Fibroblast of villous mesenchyme (primary cell): ENCODE data around the gene SLC7A6. TPM values are rescaled to one million over a fixed set of nuclear protein-coding genes. Genes with fewer than 3 reads are reported as not detected.
A peak's percentile ranks its signal among the peaks of the same experiment; 100 is the strongest.

Experiments used
- DNase-seq: peaks from one replicate; pipeline ENCODE4 v3.0.0-alpha.2; 2010; ENCODE audit warnings: low read depth
- H3K4me3 ChIP-seq: 2 replicates; pipeline ENCODE4 v1.5.1; 2011; ENCODE audit warnings: low read depth, mild to moderate bottlenecking, low read length
- CTCF ChIP-seq: IDR thresholded peaks from 2 replicates; pipeline ENCODE4 v1.5.1; 2012; ENCODE audit warnings: low read depth, mild to moderate bottlenecking, low read length; ENCODE audit not compliant: insufficient read depth
- total RNA-seq: library from RNA; depleted of rRNA; stranded (reverse); fragments of >200 nt; gene quantifications from 2 replicates; pipeline ENCODE4 v1.2.3, GENCODE V29; 2012

The SLC7A6 gene
- total RNA-seq, 1 donor: 49.7 TPM

- TF ChIP-seq CTCF: no peak
- H3K4me3 ChIP-seq: peak overlapping the region; percentile 93
Measured at GRCh38 chr16:68265078-68265920, 973 bp downstream of the SLC7A6 start.

GRCh38 chr16:68267612-68268405, 3.5 kb downstream of the SLC7A6 start:
- no peak for DNase-seq
- no peak for TF ChIP-seq CTCF
- no peak overlapping the region for H3K4me3 ChIP-seq

More at GRCh38 chr16:68265078-68265920, 973 bp downstream of the SLC7A6 start:
- DNase-seq: peak; percentile 82

GRCh38 chr16:68269793-68270192, 5.5 kb downstream of the SLC7A6 start:
- no peak for DNase-seq
- H3K4me3 ChIP-seq: no peak overlapping the region
- no peak for TF ChIP-seq CTCF

GRCh38 chr16:68270353-68270752, 6.0 kb downstream of the SLC7A6 start:
- DNase-seq: no peak
- H3K4me3 ChIP-seq: no peak overlapping the region
- TF ChIP-seq CTCF: no peak

GRCh38 chr16:68272507-68273209, 8.3 kb downstream of the SLC7A6 start:
- no peak for TF ChIP-seq CTCF
- DNase-seq: no peak
- H3K4me3 ChIP-seq: no peak overlapping the region

GRCh38 chr16:68273459-68273858, 9.1 kb downstream of the SLC7A6 start:
- H3K4me3 ChIP-seq: no peak overlapping the region
- no peak for TF ChIP-seq CTCF
- DNase-seq: no peak
